Measurements from ENCODE around the gene HSD17B3.
"Not testable (repeated sequence)": the region's sequence is repeated elsewhere in the genome, so short reads cannot be mapped to it uniquely, and the experiment has no call there.

HSD17B3 gene

GRCh38 chr9:96305171-96305570 lies 3.2 kb upstream of the HSD17B3 start:
- DNase-seq = no peak

GRCh38 chr9:96304230-96304629 lies 2.3 kb upstream of the HSD17B3 start:
- DNase-seq = no peak

GRCh38 chr9:96299823-96300222 lies 2.2 kb downstream of the HSD17B3 start:
- peak; percentile 37 for DNase-seq

DNA sequence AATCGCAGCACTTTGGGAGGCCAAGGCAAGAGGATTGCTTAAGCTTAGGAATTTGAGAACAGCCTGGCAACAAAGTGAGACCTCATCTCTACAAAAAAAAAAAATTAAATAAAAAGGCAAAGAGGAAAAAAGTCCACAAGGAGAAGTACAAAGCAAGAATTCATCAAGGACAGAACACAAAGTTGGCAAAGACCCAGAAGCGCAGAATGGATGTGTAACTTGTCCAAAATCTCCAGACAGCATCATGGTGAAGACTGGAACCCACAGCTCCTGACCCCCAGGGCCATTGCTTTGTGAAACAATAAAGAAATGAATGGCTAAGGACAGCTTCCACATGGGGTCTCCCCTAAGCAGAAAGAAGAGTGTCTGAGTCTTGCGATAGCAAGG lies 7.8 kb downstream of the HSD17B3 start:
- no peak for DNase-seq

DNA sequence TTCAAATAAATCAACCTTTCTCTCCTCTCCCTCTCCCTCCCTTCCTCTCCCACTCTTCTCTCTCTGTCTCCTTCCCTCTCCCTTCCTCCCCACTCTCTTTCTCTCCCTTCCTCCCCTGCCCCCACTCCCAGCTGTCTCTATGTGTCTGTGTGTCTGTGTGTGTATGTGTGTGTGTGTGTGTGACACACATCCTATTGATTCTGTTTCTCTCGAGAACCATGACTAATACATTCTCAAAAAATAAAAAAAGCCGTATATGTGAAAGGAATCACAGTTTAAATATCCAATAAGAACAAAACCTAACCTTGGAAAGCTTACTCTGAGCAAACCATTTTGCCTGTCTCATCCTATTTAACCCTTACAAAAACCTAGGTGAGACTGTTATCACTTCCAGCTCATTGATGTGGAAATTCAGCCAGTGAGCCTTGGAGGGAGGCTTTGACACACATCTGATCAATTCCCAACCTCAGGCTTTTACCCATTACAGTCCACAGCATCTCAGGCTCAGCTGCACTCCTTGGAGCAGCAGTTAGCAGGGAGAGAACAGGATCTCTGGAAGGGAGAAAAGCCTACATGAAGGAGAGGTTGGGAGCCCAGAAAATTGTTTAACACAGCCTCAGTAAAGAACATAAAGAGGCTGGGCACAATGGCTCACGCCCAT lies 8.3 kb downstream of the HSD17B3 start:
- DNase-seq = peak; percentile 57

DNA sequence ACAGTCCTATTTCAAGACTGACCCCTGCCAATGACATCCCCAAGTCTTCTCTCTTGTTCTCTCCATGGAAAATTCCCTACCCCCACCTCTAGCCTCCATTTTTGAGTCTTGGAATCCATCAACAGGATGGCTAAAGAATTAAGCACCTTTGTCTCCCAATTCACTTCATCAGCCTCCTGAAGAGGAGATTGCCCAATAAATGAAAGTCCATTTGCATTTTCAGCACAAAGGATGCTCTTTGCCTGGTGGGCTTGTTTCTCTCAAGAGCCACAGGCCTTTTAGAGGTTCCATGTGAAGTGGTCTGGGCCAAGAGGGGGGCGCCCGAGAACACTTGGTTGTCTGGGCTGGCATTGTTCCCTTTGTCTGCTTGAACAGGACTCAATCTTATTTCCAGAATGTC lies 12.6 kb downstream of the HSD17B3 start:
- no peak for DNase-seq

- DNase-seq = no peak
These were observed 20.3 kb downstream of the HSD17B3 start for GRCh38 chr9:96281641-96282040.

GRCh38 chr9:96279932-96280331 lies 22.0 kb downstream of the HSD17B3 start:
- no peak for DNase-seq

DNA sequence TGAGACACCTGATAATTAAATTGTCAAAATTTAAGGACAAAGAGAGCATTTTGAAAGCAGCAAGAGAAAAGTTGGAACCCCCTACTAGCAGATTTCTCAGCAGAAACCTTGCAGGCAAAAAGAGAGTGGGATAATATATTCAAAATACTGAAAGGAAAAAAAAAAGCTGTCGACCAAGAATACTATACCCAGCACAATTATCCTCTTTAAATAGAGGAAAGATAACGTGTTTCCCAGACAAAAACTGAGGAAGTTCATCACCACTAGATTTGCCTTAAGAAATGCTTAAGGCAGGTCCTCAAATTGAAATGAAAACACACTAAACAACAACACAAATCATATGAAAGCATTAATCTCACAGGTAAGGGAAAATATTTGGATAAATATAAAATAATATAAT lies 27.0 kb downstream of the HSD17B3 start:
- no peak for DNase-seq

- no peak for DNase-seq
These were observed 31.7 kb downstream of the HSD17B3 start for GRCh38 chr9:96270236-96270744.

DNA sequence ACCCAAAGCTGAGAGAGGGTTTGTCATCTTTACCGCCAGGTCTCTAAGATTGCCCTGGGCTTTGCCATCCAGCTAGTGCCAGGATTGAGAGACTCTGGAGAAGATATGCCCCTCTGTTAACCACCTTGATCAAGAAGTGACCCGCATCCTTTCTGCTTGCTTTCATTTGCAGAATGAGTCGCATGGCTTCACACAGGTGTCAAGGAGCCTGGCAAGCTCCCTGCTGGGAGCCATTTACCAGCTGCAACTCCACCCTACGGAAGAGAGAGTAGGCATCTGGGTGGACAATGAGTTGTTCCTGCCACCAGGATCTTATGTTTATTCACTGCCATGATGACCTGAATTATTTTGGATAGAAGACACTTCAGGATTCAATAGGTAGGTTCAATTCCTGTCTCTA lies 43.0 kb downstream of the HSD17B3 start:
- DNase-seq = no peak

GRCh38 chr9:96256800-96257199 lies 45.2 kb downstream of the HSD17B3 start:
- peak; percentile 54 for DNase-seq

GRCh38 chr9:96255698-96256097 lies 46.3 kb downstream of the HSD17B3 start:
- DNase-seq = no peak

GRCh38 chr9:96253059-96253696 lies 48.8 kb downstream of the HSD17B3 start:
- DNase-seq = no peak

DNA sequence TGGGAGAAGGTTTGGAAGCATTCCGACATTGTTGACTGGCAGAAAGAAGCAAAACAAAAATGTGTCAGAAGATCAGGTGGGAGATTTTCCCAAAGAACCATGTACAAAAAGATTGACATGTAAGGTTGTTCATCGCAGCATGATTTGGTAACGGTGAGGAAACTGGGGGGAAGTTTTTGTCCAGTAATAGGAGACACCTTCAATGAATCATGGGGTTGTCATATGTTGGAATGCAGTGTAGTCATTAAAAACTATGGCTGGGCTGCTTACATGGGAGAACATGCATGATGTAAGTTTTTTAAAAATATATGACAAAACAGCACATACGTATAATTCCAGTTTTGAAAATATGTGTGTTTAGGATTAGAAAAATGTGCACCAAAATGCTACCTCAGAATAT lies 50.5 kb downstream of the HSD17B3 start:
- DNase-seq = peak; percentile 23

GRCh38 chr9:96249746-96250145 lies 52.2 kb downstream of the HSD17B3 start:
- peak; percentile 15 for DNase-seq

DNA sequence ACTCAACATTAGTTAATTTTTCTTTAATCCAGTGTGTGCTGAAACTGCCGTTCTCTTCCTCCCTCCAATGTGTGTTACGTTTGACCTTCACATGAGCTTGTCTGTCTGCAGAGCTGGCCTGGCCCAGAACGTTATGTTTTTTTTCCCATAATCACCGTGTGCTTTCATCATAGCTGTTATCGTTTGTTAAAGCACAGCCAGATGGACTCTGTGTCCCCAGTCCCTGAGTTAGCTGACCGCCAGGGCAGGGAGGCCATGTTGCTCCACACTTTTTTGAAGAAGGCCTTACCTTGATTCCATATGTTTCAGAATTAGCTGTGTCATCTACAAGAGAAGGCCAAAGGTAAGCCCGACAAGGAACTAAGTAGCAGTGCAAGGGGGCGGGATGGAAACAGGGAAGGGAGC lies 55.7 kb downstream of the HSD17B3 start:
- DNase-seq = no peak

DNA sequence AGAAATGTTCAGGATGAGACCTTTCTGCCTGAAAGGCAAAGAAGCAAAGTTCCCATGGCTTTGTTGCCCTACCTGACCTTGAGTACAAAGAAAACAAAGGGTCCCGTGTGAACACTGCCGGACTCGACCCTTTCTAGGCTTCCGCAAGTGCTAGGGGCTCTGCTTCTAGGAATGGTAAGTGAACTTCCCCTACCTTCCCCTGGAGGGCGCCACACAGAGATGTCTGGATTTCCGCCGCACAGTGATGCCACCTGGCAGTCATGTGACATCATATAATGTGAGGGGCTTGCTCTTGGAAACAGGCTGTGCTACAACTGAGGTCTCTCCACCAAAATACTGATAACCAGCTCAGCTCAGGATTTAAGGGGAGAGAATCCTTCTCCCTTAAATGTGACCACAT lies 56.6 kb downstream of the HSD17B3 start:
- no peak for DNase-seq

DNA sequence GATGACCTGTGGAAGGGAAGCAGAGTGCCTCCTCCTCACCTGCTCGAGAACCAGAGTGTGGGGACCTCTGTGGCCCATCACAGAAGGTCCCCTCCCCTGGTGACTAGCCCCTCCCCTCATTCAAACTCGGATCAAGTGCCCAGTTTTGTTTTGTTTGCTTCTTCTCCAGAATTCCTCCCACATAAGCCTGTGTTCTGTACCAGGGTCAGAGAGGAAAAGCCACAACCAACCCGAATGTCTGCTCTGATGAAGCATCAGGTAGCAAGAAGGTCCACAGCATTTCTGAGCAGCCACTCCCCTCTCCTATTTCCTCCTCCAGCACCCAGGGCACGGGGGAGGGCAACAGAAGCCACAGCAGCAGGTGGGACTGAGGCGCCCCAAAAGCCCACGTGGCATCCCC lies 58.2 kb downstream of the HSD17B3 start:
- no peak for DNase-seq

DNA sequence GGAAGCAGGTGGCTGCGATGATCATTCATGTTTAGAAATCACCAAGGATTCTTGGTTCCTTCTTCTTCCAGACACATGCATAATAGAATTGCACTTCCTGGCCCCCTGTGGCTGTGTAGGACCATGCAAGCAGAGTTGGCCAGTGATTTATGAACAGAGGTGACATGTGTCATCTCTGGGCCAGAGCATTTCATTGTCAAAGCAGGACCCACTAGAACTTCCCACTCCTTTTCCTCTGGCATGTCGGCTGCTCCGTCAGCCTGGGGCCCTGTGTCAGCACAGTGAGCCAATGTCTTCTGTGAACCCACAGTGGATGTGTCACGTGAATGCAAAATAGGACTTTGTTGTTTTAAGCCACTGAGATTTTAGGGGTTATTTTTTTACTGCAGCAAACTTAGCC lies 59.2 kb downstream of the HSD17B3 start:
- no peak for DNase-seq

- no peak for DNase-seq
These were observed 60.6 kb downstream of the HSD17B3 start for GRCh38 chr9:96241391-96241809.

- DNase-seq = no peak
These were observed 65.0 kb downstream of the HSD17B3 start for GRCh38 chr9:96236854-96237550.

DNA sequence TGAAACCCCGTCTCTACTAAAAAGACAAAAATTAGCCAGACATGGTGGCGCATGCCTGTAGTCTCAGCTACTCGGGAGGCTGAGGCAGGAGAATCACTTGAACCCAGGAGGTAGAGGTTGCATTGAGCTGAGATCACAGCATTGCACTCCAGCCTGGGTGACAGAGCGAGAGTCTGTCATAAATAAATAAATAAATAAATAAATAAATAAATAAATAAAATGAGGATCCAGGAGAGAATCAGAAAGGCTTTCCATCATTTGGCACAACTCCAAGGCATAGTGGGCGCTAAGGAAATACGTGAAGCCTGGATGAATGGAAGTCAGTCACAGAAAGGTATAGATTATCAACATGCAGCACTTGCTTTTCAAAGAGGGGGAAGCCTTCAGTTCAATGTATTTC lies 65.6 kb downstream of the HSD17B3 start:
- not testable (repeated sequence) for DNase-seq

Data from fibroblast of skin of right biceps (primary cell).